ENCODE measurements around the gene SULT1A2. TPM values are rescaled to one million over a fixed set of nuclear protein-coding genes. Genes with fewer than 3 reads are reported as not detected.
A peak's percentile ranks its signal among the peaks of the same experiment; 100 is the strongest.

The SULT1A2 gene
- total and polyA plus RNA-seq, 2 of the 13 experiments (the other 11 are each of a cell fraction or from before 2014, with no cell fraction given), result 33.0 to 34.2 TPM

GRCh38 chr16:28596840-28597691, at the start of gene SULT1A2 (continued):
- TF ChIP-seq, protein P1, sequence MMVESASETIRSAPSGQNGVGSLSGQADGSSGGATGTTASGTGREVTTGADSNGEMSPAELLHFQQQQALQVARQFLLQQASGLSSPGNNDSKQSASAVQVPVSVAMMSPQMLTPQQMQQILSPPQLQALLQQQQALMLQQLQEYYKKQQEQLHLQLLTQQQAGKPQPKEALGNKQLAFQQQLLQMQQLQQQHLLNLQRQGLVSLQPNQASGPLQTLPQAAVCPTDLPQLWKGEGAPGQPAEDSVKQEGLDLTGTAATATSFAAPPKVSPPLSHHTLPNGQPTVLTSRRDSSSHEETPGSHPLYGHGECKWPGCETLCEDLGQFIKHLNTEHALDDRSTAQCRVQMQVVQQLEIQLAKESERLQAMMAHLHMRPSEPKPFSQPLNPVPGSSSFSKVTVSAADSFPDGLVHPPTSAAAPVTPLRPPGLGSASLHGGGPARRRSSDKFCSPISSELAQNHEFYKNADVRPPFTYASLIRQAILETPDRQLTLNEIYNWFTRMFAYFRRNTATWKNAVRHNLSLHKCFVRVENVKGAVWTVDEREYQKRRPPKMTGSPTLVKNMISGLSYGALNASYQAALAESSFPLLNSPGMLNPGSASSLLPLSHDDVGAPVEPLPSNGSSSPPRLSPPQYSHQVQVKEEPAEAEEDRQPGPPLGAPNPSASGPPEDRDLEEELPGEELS (CRISPR knock-in tag; IDR thresholded peaks at IDR 0.05), result peak; percentile 39; the same call in 1 of the 2 replicates
- TF ChIP-seq MED13 (CRISPR knock-in tag; IDR thresholded peaks at IDR 0.05) (no peak), SIX4 (CRISPR knock-in tag; IDR thresholded peaks at IDR 0.05) (no peak), IRF2 (CRISPR knock-in tag; IDR thresholded peaks at IDR 0.05) (0 out of 2 replicates have a peak, but pooled peaks have one; percentile 8), ZZZ3 (CRISPR knock-in tag; IDR thresholded peaks at IDR 0.05; ENCODE audit: borderline replicate concordance) (no peak), ZNF20 (CRISPR knock-in tag; IDR thresholded peaks at IDR 0.05) (no peak), ZNF737 (CRISPR knock-in tag; IDR thresholded peaks at IDR 0.05; ENCODE audit: borderline replicate concordance) (no peak), ZNF777 (CRISPR knock-in tag; IDR thresholded peaks at IDR 0.05) (no peak), HIC2 (CRISPR knock-in tag; IDR thresholded peaks at IDR 0.05; ENCODE audit: low read depth) (no peak), ZNF558 (CRISPR knock-in tag; IDR thresholded peaks at IDR 0.05; ENCODE audit: borderline replicate concordance) (0 out of 2 replicates have a peak, but pooled peaks have one; percentile 40), NBN (conservative IDR thresholded peaks at IDR 0.05) (no peak), THAP8 (CRISPR knock-in tag; IDR thresholded peaks at IDR 0.05; ENCODE audit: borderline replicate concordance) (no peak), ZNF704 (CRISPR knock-in tag; IDR thresholded peaks at IDR 0.05; ENCODE audit: borderline replicate concordance) (no peak; the same call in 1 of the 2 replicates), ZNF513 (CRISPR knock-in tag; conservative IDR thresholded peaks at IDR 0.05) (no peak), THAP7 (CRISPR knock-in tag; IDR thresholded peaks at IDR 0.05) (no peak), ZFP62 (CRISPR knock-in tag; IDR thresholded peaks at IDR 0.05) (no peak)
- TF ChIP-seq, protein P2, sequence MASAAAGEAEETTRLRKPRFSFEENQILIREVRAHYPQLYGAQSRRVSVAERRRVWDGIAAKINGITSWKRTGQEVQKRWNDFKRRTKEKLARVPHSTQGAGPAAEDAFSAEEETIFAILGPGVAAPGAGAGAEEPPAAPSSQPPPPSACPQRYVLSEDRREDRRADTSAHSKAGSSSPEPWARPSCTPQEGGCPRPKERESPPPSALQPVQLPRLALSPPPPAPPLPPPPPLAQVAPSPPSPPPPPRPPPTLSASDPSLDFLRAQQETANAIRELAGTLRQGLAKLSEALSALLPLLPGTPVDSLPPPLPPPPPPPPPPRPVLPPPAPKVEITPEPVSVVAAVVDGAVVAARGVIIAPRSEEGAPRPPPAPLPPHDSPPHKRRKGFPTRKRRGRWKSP (CRISPR knock-in tag; IDR thresholded peaks at IDR 0.05), result 0 out of 2 replicates have a peak, but pooled peaks have one; percentile 13
- TF ChIP-seq, protein P3, sequence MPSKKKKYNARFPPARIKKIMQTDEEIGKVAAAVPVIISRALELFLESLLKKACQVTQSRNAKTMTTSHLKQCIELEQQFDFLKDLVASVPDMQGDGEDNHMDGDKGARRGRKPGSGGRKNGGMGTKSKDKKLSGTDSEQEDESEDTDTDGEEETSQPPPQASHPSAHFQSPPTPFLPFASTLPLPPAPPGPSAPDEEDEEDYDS (CRISPR knock-in tag; IDR thresholded peaks at IDR 0.05), result peak; percentile 66
